ENCODE results near the gene IL23R. TPM values are rescaled to one million over a fixed set of nuclear protein-coding genes. Genes with fewer than 3 reads are reported as not detected.

The IL23R gene
- total RNA-seq, 1 donor, result not detected

- Histone ChIP-seq H3K4me2 (ENCODE audit: insufficient read depth, low read length) (no peak overlapping the region), H4K20me1 (ENCODE audit: insufficient read depth, low read length) (no peaks in the 10 kb centered on the region), H3K9me3 (ENCODE audit: low read depth, low read length) (no peaks in the 10 kb centered on the region), H3K79me2 (ENCODE audit: insufficient read depth, low read length) (no peaks in the 10 kb centered on the region), H3K4me3 (ENCODE audit: insufficient read depth, low read length) (no peak overlapping the region), H2AFZ (ENCODE audit: low read length) (no peak overlapping the region), H3K4me1 (ENCODE audit: insufficient read depth, low read length) (no peaks in the 10 kb centered on the region), H3K27ac (ENCODE audit: low read depth, low read length) (no peak overlapping the region), H3K27me3 (ENCODE audit: insufficient read depth, low read length) (peaks cover 4% of the 10 kb centered on the region), H3K36me3 (ENCODE audit: insufficient read depth, low read length) (no peaks in the 10 kb centered on the region)
- TF ChIP-seq, protein P1, sequence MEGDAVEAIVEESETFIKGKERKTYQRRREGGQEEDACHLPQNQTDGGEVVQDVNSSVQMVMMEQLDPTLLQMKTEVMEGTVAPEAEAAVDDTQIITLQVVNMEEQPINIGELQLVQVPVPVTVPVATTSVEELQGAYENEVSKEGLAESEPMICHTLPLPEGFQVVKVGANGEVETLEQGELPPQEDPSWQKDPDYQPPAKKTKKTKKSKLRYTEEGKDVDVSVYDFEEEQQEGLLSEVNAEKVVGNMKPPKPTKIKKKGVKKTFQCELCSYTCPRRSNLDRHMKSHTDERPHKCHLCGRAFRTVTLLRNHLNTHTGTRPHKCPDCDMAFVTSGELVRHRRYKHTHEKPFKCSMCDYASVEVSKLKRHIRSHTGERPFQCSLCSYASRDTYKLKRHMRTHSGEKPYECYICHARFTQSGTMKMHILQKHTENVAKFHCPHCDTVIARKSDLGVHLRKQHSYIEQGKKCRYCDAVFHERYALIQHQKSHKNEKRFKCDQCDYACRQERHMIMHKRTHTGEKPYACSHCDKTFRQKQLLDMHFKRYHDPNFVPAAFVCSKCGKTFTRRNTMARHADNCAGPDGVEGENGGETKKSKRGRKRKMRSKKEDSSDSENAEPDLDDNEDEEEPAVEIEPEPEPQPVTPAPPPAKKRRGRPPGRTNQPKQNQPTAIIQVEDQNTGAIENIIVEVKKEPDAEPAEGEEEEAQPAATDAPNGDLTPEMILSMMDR (IDR thresholded peaks at IDR 0.05; ENCODE audit: extremely low read depth, low read depth, low read length), result no peak
- DNase-seq (ENCODE audit: insufficient read length, low spot score, missing footprints), result no peak
Measured at GRCh38 chr1:67213948-67214347, 47.7 kb downstream of the IL23R start.

- TF ChIP-seq, protein P1 (IDR thresholded peaks at IDR 0.05; ENCODE audit: extremely low read depth, low read depth, low read length), result peak; percentile 66
- Histone ChIP-seq H3K36me3 (ENCODE audit: insufficient read depth, low read length) (no peaks in the 10 kb centered on the region), H3K9me3 (ENCODE audit: low read depth, low read length) (no peaks in the 10 kb centered on the region), H3K27ac (ENCODE audit: low read depth, low read length) (no peak overlapping the region), H3K79me2 (ENCODE audit: insufficient read depth, low read length) (no peaks in the 10 kb centered on the region), H3K27me3 (ENCODE audit: insufficient read depth, low read length) (peaks cover 4% of the 10 kb centered on the region), H3K4me3 (ENCODE audit: insufficient read depth, low read length) (no peak overlapping the region), H4K20me1 (ENCODE audit: insufficient read depth, low read length) (no peaks in the 10 kb centered on the region), H3K4me2 (ENCODE audit: insufficient read depth, low read length) (no peak overlapping the region), H2AFZ (ENCODE audit: low read length) (no peak overlapping the region), H3K4me1 (ENCODE audit: insufficient read depth, low read length) (no peaks in the 10 kb centered on the region)
- no peak for DNase-seq (ENCODE audit: insufficient read length, low spot score, missing footprints)
Measured at GRCh38 chr1:67214420-67215174, 48.3 kb downstream of the IL23R start.

- no peaks in the 10 kb centered on the region for H3K79me2 ChIP-seq (ENCODE audit: insufficient read depth, low read length)
- TF ChIP-seq, protein P1 (IDR thresholded peaks at IDR 0.05; ENCODE audit: extremely low read depth, low read depth, low read length), result no peak
- no peaks in the 10 kb centered on the region for H4K20me1 ChIP-seq (ENCODE audit: insufficient read depth, low read length)
- no peaks in the 10 kb centered on the region for H3K27me3 ChIP-seq (ENCODE audit: insufficient read depth, low read length)
- no peak overlapping the region for H3K4me3 ChIP-seq (ENCODE audit: insufficient read depth, low read length)
- H3K9me3 ChIP-seq (ENCODE audit: low read depth, low read length), result no peaks in the 10 kb centered on the region
- H3K27ac ChIP-seq (ENCODE audit: low read depth, low read length), result no peak overlapping the region
- H3K4me2 ChIP-seq (ENCODE audit: insufficient read depth, low read length), result no peak overlapping the region
- no peak overlapping the region for H2AFZ ChIP-seq (ENCODE audit: low read length)
- H3K36me3 ChIP-seq (ENCODE audit: insufficient read depth, low read length), result no peaks in the 10 kb centered on the region
- no peaks in the 10 kb centered on the region for H3K4me1 ChIP-seq (ENCODE audit: insufficient read depth, low read length)
- DNase-seq (ENCODE audit: insufficient read length, low spot score, missing footprints), result no peak
Measured at GRCh38 chr1:67216401-67216800, 50.1 kb downstream of the IL23R start.

DNA sequence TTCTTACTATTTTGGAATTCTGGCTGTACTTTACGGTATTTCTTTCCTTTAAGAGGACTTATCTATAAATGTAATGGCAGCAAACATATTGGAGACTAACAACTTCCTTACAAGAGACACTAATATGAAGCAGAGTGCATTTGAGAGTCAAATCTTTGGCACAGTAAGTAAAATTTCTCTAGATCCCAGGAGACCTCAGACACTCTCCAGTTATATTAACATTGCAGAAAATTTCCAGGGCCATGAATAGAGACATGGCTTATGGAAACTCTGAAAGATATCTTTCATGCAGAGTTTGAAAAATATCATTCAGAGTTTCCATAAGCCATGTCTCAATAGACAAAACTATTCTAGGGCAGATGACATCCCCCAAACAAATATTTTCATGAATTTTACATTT, 51.2 kb downstream of the IL23R start:
- Histone ChIP-seq H3K27me3 (ENCODE audit: insufficient read depth, low read length) (no peaks in the 10 kb centered on the region), H4K20me1 (ENCODE audit: insufficient read depth, low read length) (no peaks in the 10 kb centered on the region)

More for the DNA sequence above, 51.2 kb downstream of the IL23R start:
- no peak overlapping the region for H3K4me3 ChIP-seq (ENCODE audit: insufficient read depth, low read length)
- no peak overlapping the region for H2AFZ ChIP-seq (ENCODE audit: low read length)
- no peak for DNase-seq (ENCODE audit: insufficient read length, low spot score, missing footprints)
- no peak overlapping the region for H3K27ac ChIP-seq (ENCODE audit: low read depth, low read length)
- no peak overlapping the region for H3K4me2 ChIP-seq (ENCODE audit: insufficient read depth, low read length)
- no peaks in the 10 kb centered on the region for H3K4me1 ChIP-seq (ENCODE audit: insufficient read depth, low read length)
- H3K9me3 ChIP-seq (ENCODE audit: low read depth, low read length), result no peaks in the 10 kb centered on the region
- no peaks in the 10 kb centered on the region for H3K79me2 ChIP-seq (ENCODE audit: insufficient read depth, low read length)
- TF ChIP-seq, protein P1 (IDR thresholded peaks at IDR 0.05; ENCODE audit: extremely low read depth, low read depth, low read length), result no peak
- H3K36me3 ChIP-seq (ENCODE audit: insufficient read depth, low read length), result no peaks in the 10 kb centered on the region

Measured in osteoblast (primary cell).